Neural cell (in vitro differentiated cells): ENCODE measurements around the gene AIDA. TPM values are rescaled to one million over a fixed set of nuclear protein-coding genes. Genes with fewer than 3 reads are reported as not detected.

Experiments used
- H2AFZ ChIP-seq: fragments of 200-600, 300-800 bp; sonication (generic), shearing (Covaris generic); 2 replicates; pipeline ENCODE4 v1.6.0; 2014; ENCODE audit warnings: low read depth, mild to moderate bottlenecking, antibody characterized with exemption, low read length, moderate library complexity
- H3F3A ChIP-seq: fragments of 200-600 bp; shearing (Covaris generic); 2 replicates; pipeline ENCODE4 v1.6.1; 2016; ENCODE audit warnings: mild to moderate bottlenecking, moderate library complexity, mixed read lengths, antibody characterized with exemption, low read length; ENCODE audit not compliant: insufficient read depth, poor library complexity, severe bottlenecking
- H3K27ac ChIP-seq: fragments of 200-600, 300-800 bp; sonication (generic), shearing (Covaris generic); 2 replicates; pipeline ENCODE4 v1.5.1; 2014; ENCODE audit warnings: mild to moderate bottlenecking, low read length, moderate library complexity
- H3K27me3 ChIP-seq: fragments of 300-800, 200-600 bp; sonication (generic), shearing (Covaris generic); 2 replicates; pipeline ENCODE4 v1.6.0; 2014; ENCODE audit warnings: mild to moderate bottlenecking, low read depth, low read length, moderate library complexity; ENCODE audit not compliant: insufficient read depth
- H3K36me3 ChIP-seq: fragments of 300-800, 200-600 bp; sonication (generic), shearing (Covaris generic); 2 replicates; pipeline ENCODE4 v1.5.1; 2014; ENCODE audit warnings: mild to moderate bottlenecking, antibody characterized with exemption, low read length, moderate library complexity; ENCODE audit not compliant: insufficient read depth
- H3K4me2 ChIP-seq: fragments of 300-800, 200-600 bp; sonication (generic), shearing (Covaris generic); 2 replicates; pipeline ENCODE4 v1.6.0; 2014; ENCODE audit warnings: mild to moderate bottlenecking, low read length
- H3K4me3 ChIP-seq: fragments of 300-800, 200-600 bp; sonication (generic), shearing (Covaris generic); 2 replicates; pipeline ENCODE4 v1.5.1; 2014; ENCODE audit warnings: mild to moderate bottlenecking, low read length, moderate library complexity
- H3K79me2 ChIP-seq: fragments of 200-600 bp; shearing (Covaris generic); replicated peaks from 2 replicates; pipeline ENCODE4 v1.6.0; 2014; ENCODE audit warnings: mild to moderate bottlenecking, low read length, moderate library complexity; ENCODE audit not compliant: insufficient read depth
- H3K9ac ChIP-seq: fragments of 300-800, 200-600 bp; sonication (generic), shearing (Covaris generic); 2 replicates; pipeline ENCODE4 v1.6.1; 2016; ENCODE audit warnings: mild to moderate bottlenecking, low read length, mixed read lengths
- H3K9me2 ChIP-seq: fragments of 200-600 bp; shearing (Covaris generic); 2 replicates; pipeline ENCODE4 v1.6.1; 2016; ENCODE audit warnings: mild to moderate bottlenecking, low read length, mixed read lengths; ENCODE audit not compliant: insufficient read depth
- H3K9me3 ChIP-seq: fragments of 200-600, 300-800 bp; sonication (generic), shearing (Covaris generic); 2 replicates; pipeline ENCODE4 v1.6.1; 2016; ENCODE audit warnings: mild to moderate bottlenecking, mixed run types, low read length, moderate library complexity, mixed read lengths
- H4K20me1 ChIP-seq: fragments of 200-600 bp; shearing (Covaris generic); 2 replicates; pipeline ENCODE4 v1.6.1; 2016; ENCODE audit warnings: mild to moderate bottlenecking, mixed run types; ENCODE audit not compliant: insufficient read depth
- CTCF ChIP-seq: fragments of 450-650 bp; IDR thresholded peaks from 2 replicates; pipeline ENCODE4 v1.5.1; 2014; ENCODE audit warnings: antibody characterized with exemption, mild to moderate bottlenecking, moderate library complexity; ENCODE audit not compliant: poor library complexity, severe bottlenecking
- EP300 ChIP-seq: fragments of 450-650 bp; conservative IDR thresholded peaks from 2 replicates; pipeline ENCODE4 v1.6.1; 2014; ENCODE audit warnings: antibody characterized with exemption, mild to moderate bottlenecking, moderate library complexity; ENCODE audit not compliant: poor library complexity, severe bottlenecking
- EZH2 ChIP-seq: fragments of 200-600, 300-800 bp; shearing (Covaris generic), sonication (generic); IDR thresholded peaks from 2 replicates; pipeline ENCODE4 v1.6.1; 2014; ENCODE audit warnings: antibody characterized with exemption, low read length, borderline replicate concordance, mild to moderate bottlenecking; ENCODE audit not compliant: insufficient read depth, poor library complexity, severe bottlenecking
- MXI1 ChIP-seq: fragments of 450-650 bp; conservative IDR thresholded peaks from 2 replicates; pipeline ENCODE4 v1.6.1; 2014; ENCODE audit warnings: antibody characterized with exemption, mild to moderate bottlenecking; ENCODE audit not compliant: poor library complexity, severe bottlenecking
- POLR2AphosphoS5 ChIP-seq: IDR thresholded peaks from 2 replicates; pipeline ENCODE4 v1.6.1; 2012
- RAD21 ChIP-seq: fragments of 450-650 bp; conservative IDR thresholded peaks from 2 replicates; pipeline ENCODE4 v1.6.1; 2014; ENCODE audit warnings: antibody characterized with exemption, mild to moderate bottlenecking, moderate library complexity
- REST ChIP-seq: IDR thresholded peaks from 2 replicates; pipeline ENCODE4 v1.6.1; 2012; ENCODE audit warnings: borderline replicate concordance
- SMC3 ChIP-seq: fragments of 450-650 bp; conservative IDR thresholded peaks from 2 replicates; pipeline ENCODE4 v1.6.1; 2014; ENCODE audit warnings: antibody characterized with exemption, mild to moderate bottlenecking, moderate library complexity; ENCODE audit not compliant: poor library complexity
- TAF1 ChIP-seq: IDR thresholded peaks from 2 replicates; pipeline ENCODE4 v1.6.1; 2012; ENCODE audit warnings: low read depth
- polyA plus RNA-seq: library from polyadenylated mRNA; depleted of rRNA; stranded (reverse); fragments of >200 nt; gene quantifications from 2 replicates; pipeline ENCODE4 v1.2.3, GENCODE V29; 2014

AIDA gene
- polyA plus RNA-seq, 1 donor from 2014 or later: 13.6 TPM

- TF ChIP-seq CTCF (no peak), TAF1 (no peak), EP300 (no peak)
These were observed 68.7 kb downstream of the AIDA start (continued) for GRCh38 chr1:222643606-222643937.

- no peak overlapping the region for H2AFZ ChIP-seq
- peaks cover 13% of the 10 kb centered on the region for H3K79me2 ChIP-seq
- no peak overlapping the region for H3K4me2 ChIP-seq
- no peaks in the 10 kb centered on the region for H4K20me1 ChIP-seq
- no peaks in the 10 kb centered on the region for H3K9me3 ChIP-seq
- H3F3A ChIP-seq: peaks cover 8% of the 10 kb centered on the region
- H3K27ac ChIP-seq: no peak overlapping the region
- H3K9me2 ChIP-seq: no peaks in the 10 kb centered on the region
- TF ChIP-seq EZH2 (no peak), SMC3 (no peak), RAD21 (no peak), MXI1 (no peak), CTCF (no peak), TAF1 (no peak), EP300 (no peak), REST (no peak), POLR2AphosphoS5 (no peak)
- H3K9ac ChIP-seq: no peak overlapping the region
- no peaks in the 10 kb centered on the region for H3K27me3 ChIP-seq
- no peaks in the 10 kb centered on the region for H3K36me3 ChIP-seq
- H3K4me3 ChIP-seq: no peak overlapping the region
These were observed 69.8 kb downstream of the AIDA start for GRCh38 chr1:222642468-222642867.
